ENCODE measurements around the gene CSNK2A3. TPM values are rescaled to one million over a fixed set of nuclear protein-coding genes. Genes with fewer than 3 reads are reported as not detected.

Gene CSNK2A3
- total and polyA plus RNA-seq, 2 donors (not counting 1 experiment from before 2014, with no cell fraction given), result 2.3 TPM

DNA sequence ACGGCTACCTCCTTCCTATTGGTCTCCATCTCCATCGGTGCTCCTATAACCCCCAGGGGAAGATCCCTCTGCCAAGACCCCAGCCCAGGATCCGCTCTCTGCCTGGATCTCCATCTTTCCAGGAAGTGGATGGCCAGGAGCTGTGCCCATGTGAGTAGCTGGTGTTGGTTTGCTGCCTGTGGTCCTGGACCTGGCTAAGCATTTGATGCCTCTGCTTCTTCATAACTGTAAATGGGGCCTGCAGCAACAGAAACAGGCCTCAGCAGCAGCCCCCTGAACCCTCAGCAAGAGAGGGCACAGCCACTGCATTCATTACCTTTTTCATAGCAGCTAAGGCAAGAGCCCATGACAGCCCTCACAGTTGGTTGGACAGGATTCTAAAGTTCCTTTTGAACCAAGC lies 26.6 kb upstream of the CSNK2A3 start:
- H3K4me1 ChIP-seq (ENCODE audit: control insufficient read depth, extremely low read depth, insufficient read depth, low read length), result no peaks in the 10 kb centered on the region
- no peak overlapping the region for H3K27ac ChIP-seq (ENCODE audit: insufficient read depth, low read length)
- no peaks in the 10 kb centered on the region for H3K79me2 ChIP-seq (ENCODE audit: control insufficient read depth, insufficient read depth, low read length)
- H3K9me3 ChIP-seq (ENCODE audit: control insufficient read depth, insufficient read depth, low read depth, low read length), result no peaks in the 10 kb centered on the region
- no peak overlapping the region for H3K9ac ChIP-seq (ENCODE audit: insufficient read depth, low read length)
- H3K4me2 ChIP-seq (ENCODE audit: extremely low read depth, insufficient read depth, low read length), result no peak overlapping the region
- TF ChIP-seq CTCF (conservative IDR thresholded peaks at IDR 0.05 in 1 of 2, IDR thresholded peaks at IDR 0.05 in 1 of 2; ENCODE audit: low read depth in 1 of 2, low read length in 2 of 2) (no peak), EZH2 (IDR thresholded peaks at IDR 0.05; ENCODE audit: low read length, missing control alignments) (no peak)
- no peak for DNase-seq (ENCODE audit: low read depth in 2 of 2)
- H3K36me3 ChIP-seq (ENCODE audit: control insufficient read depth, insufficient read depth, low read length), result no peaks in the 10 kb centered on the region
- no peak overlapping the region for H2AFZ ChIP-seq (ENCODE audit: low read length)
- no peaks in the 10 kb centered on the region for H4K20me1 ChIP-seq (ENCODE audit: control insufficient read depth, extremely low read depth, insufficient read depth, low read length)
- H3K27me3 ChIP-seq (ENCODE audit: control insufficient read depth, insufficient read depth, low read length), result no peaks in the 10 kb centered on the region
- no peak overlapping the region for H3K4me3 ChIP-seq (replicated peaks in 1 of 4; ENCODE audit: control extremely low read depth in 1 of 4, insufficient read depth in 1 of 4, low read depth in 3 of 4, low read length in 4 of 4)

GRCh38 chr11:11378184-11378940 lies 25.3 kb upstream of the CSNK2A3 start:
- no peak for DNase-seq (ENCODE audit: low read depth in 2 of 2)
- Histone ChIP-seq H3K79me2 (ENCODE audit: control insufficient read depth, insufficient read depth, low read length) (no peaks in the 10 kb centered on the region), H4K20me1 (ENCODE audit: control insufficient read depth, extremely low read depth, insufficient read depth, low read length) (no peaks in the 10 kb centered on the region), H3K27me3 (ENCODE audit: control insufficient read depth, insufficient read depth, low read length) (no peaks in the 10 kb centered on the region), H2AFZ (ENCODE audit: low read length) (no peak overlapping the region), H3K27ac (ENCODE audit: insufficient read depth, low read length) (no peak overlapping the region), H3K4me3 (replicated peaks in 1 of 4; ENCODE audit: control extremely low read depth in 1 of 4, insufficient read depth in 1 of 4, low read depth in 3 of 4, low read length in 4 of 4) (no peak overlapping the region), H3K9me3 (ENCODE audit: control insufficient read depth, insufficient read depth, low read depth, low read length) (no peaks in the 10 kb centered on the region), H3K4me1 (ENCODE audit: control insufficient read depth, extremely low read depth, insufficient read depth, low read length) (no peaks in the 10 kb centered on the region), H3K4me2 (ENCODE audit: extremely low read depth, insufficient read depth, low read length) (no peak overlapping the region), H3K36me3 (ENCODE audit: control insufficient read depth, insufficient read depth, low read length) (no peaks in the 10 kb centered on the region), H3K9ac (ENCODE audit: insufficient read depth, low read length) (no peak overlapping the region)
- TF ChIP-seq CTCF (conservative IDR thresholded peaks at IDR 0.05 in 1 of 2, IDR thresholded peaks at IDR 0.05 in 1 of 2; ENCODE audit: low read depth in 1 of 2, low read length in 2 of 2), result no peak
- no peak for TF ChIP-seq EZH2 (IDR thresholded peaks at IDR 0.05; ENCODE audit: low read length, missing control alignments)

DNA sequence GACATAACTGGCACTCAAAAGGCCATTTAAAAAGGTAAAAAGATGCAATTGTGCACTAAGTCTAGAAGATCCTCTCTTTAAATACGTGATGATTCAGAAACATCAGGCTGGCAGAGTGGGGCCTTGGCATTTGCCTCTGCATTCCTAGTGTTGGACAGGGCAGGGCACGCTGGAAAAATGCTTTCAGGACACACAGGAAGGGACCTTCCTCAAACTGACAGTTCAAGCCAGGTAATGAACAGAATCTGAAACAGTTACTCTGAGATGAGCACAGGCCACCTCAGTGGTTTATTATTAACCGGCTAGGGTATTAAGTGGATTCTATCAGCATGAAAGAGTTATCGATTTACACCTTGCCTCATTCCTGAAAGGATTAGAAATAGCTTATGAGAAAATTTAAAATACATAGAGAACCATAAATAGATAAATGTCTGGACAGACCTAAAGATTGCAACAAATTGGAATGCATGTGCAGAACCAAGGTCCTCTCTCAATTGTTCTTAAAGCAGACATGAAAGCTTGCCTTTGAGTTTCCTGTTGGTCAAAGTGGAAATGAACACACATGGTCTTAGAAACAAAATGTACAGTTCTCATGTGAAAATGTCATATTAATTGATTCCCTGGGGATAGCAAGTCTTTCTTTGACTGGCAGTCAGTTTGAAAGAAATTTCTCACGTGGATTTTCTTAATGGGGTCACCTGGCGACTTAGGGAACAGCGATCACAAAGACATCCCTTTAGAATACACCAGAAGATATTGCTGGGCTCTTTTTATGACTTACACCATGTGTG lies 21.5 kb upstream of the CSNK2A3 start:
- no peak overlapping the region for H3K9ac ChIP-seq (ENCODE audit: insufficient read depth, low read length)
- no peaks in the 10 kb centered on the region for H4K20me1 ChIP-seq (ENCODE audit: control insufficient read depth, extremely low read depth, insufficient read depth, low read length)

More for the DNA sequence above, 21.5 kb upstream of the CSNK2A3 start:
- TF ChIP-seq CTCF (conservative IDR thresholded peaks at IDR 0.05 in 1 of 2, IDR thresholded peaks at IDR 0.05 in 1 of 2; ENCODE audit: low read depth in 1 of 2, low read length in 2 of 2) (no peak), EZH2 (IDR thresholded peaks at IDR 0.05; ENCODE audit: low read length, missing control alignments) (no peak)
- H3K27me3 ChIP-seq (ENCODE audit: control insufficient read depth, insufficient read depth, low read length), result no peaks in the 10 kb centered on the region
- no peak overlapping the region for H3K4me3 ChIP-seq (replicated peaks in 1 of 4; ENCODE audit: control extremely low read depth in 1 of 4, insufficient read depth in 1 of 4, low read depth in 3 of 4, low read length in 4 of 4)
- no peaks in the 10 kb centered on the region for H3K4me1 ChIP-seq (ENCODE audit: control insufficient read depth, extremely low read depth, insufficient read depth, low read length)
- no peak overlapping the region for H3K27ac ChIP-seq (ENCODE audit: insufficient read depth, low read length)
- no peaks in the 10 kb centered on the region for H3K79me2 ChIP-seq (ENCODE audit: control insufficient read depth, insufficient read depth, low read length)
- H3K4me2 ChIP-seq (ENCODE audit: extremely low read depth, insufficient read depth, low read length), result no peak overlapping the region
- H2AFZ ChIP-seq (ENCODE audit: low read length), result no peak overlapping the region
- no peak for DNase-seq (ENCODE audit: low read depth in 2 of 2)
- H3K9me3 ChIP-seq (ENCODE audit: control insufficient read depth, insufficient read depth, low read depth, low read length), result no peaks in the 10 kb centered on the region
- H3K36me3 ChIP-seq (ENCODE audit: control insufficient read depth, insufficient read depth, low read length), result no peaks in the 10 kb centered on the region

Data from fibroblast of lung (primary cell).